NT2/D1 (cell line): ENCODE data around the gene EPN1.

Experiments
- DNase-seq: peaks from one replicate; pipeline ENCODE4 v3.0.0-alpha.2; 2011; ENCODE audit warnings: low read depth, low spot score
- H3K27me3 ChIP-seq: 2 replicates; pipeline ENCODE4 v1.6.0; 2011; ENCODE audit warnings: mild to moderate bottlenecking; ENCODE audit not compliant: insufficient read length, insufficient read depth
- H3K36me3 ChIP-seq: 2 replicates; pipeline ENCODE4 v1.6.1; 2011; ENCODE audit warnings: mild to moderate bottlenecking, low read length, mixed read lengths; ENCODE audit not compliant: insufficient read depth, insufficient read length
- H3K4me1 ChIP-seq: 2 replicates; pipeline ENCODE4 v1.5.1; 2011; ENCODE audit not compliant: insufficient read depth, insufficient read length
- H3K4me3 ChIP-seq: 2 replicates; pipeline ENCODE4 v1.5.1; 2011; ENCODE audit warnings: low read depth; ENCODE audit not compliant: insufficient read length
- H3K9ac ChIP-seq: 2 replicates; pipeline ENCODE4 v1.6.0; 2011; ENCODE audit warnings: low read depth; ENCODE audit not compliant: insufficient read length
- H3K9me3 ChIP-seq: 2 replicates; pipeline ENCODE4 v1.5.1; 2011; ENCODE audit warnings: mild to moderate bottlenecking, low read length; ENCODE audit not compliant: insufficient read depth
- SUZ12 ChIP-seq: IDR thresholded peaks from 2 replicates; pipeline ENCODE4 v1.6.1; 2011; ENCODE audit not compliant: insufficient read length, insufficient read depth; ENCODE audit errors: extremely low read depth
- YY1 ChIP-seq: IDR thresholded peaks from 2 replicates; pipeline ENCODE4 v1.6.1; 2011; ENCODE audit not compliant: insufficient read length, insufficient read depth
- ZNF274 ChIP-seq: IDR thresholded peaks from 2 replicates; pipeline ENCODE4 v1.6.1; 2011; ENCODE audit warnings: mild to moderate bottlenecking, low read depth, low read length

The EPN1 gene

GRCh38 chr19:55652311-55653128, 22.5 kb upstream of the EPN1 start:
- TF ChIP-seq ZNF274, result no peak
- TF ChIP-seq SUZ12, result no peak
- no peak for TF ChIP-seq YY1
- H3K9ac ChIP-seq, result peak overlapping the region; percentile 42
- H3K4me3 ChIP-seq, result no peak overlapping the region
- H3K4me1 ChIP-seq, result peaks cover 10% of the 10 kb centered on the region
- H3K9me3 ChIP-seq, result no peaks in the 10 kb centered on the region
- no peaks in the 10 kb centered on the region for H3K27me3 ChIP-seq
- peaks cover 31% of the 10 kb centered on the region for H3K36me3 ChIP-seq
- no peak for DNase-seq

GRCh38 chr19:55653651-55654322, 21.2 kb upstream of the EPN1 start:
- Histone ChIP-seq H3K36me3 (peaks cover 43% of the 10 kb centered on the region), H3K4me3 (peak overlapping the region; percentile 73), H3K27me3 (no peaks in the 10 kb centered on the region), H3K9ac (peak overlapping the region; percentile 94), H3K9me3 (no peaks in the 10 kb centered on the region), H3K4me1 (peaks cover 13% of the 10 kb centered on the region)
- TF ChIP-seq ZNF274, result no peak
- no peak for TF ChIP-seq YY1
- TF ChIP-seq SUZ12, result no peak
- peak; percentile 89 for DNase-seq

GRCh38 chr19:55654323-55654867, 20.6 kb upstream of the EPN1 start:
- peak; percentile 97 for DNase-seq
- H3K4me3 ChIP-seq, result peak overlapping the region; percentile 73
- H3K9me3 ChIP-seq, result no peaks in the 10 kb centered on the region
- peaks cover 13% of the 10 kb centered on the region for H3K4me1 ChIP-seq
- TF ChIP-seq ZNF274 (no peak), SUZ12 (no peak), YY1 (no peak)
- H3K27me3 ChIP-seq, result no peaks in the 10 kb centered on the region
- H3K9ac ChIP-seq, result peak overlapping the region; percentile 94
- H3K36me3 ChIP-seq, result peaks cover 48% of the 10 kb centered on the region

DNA sequence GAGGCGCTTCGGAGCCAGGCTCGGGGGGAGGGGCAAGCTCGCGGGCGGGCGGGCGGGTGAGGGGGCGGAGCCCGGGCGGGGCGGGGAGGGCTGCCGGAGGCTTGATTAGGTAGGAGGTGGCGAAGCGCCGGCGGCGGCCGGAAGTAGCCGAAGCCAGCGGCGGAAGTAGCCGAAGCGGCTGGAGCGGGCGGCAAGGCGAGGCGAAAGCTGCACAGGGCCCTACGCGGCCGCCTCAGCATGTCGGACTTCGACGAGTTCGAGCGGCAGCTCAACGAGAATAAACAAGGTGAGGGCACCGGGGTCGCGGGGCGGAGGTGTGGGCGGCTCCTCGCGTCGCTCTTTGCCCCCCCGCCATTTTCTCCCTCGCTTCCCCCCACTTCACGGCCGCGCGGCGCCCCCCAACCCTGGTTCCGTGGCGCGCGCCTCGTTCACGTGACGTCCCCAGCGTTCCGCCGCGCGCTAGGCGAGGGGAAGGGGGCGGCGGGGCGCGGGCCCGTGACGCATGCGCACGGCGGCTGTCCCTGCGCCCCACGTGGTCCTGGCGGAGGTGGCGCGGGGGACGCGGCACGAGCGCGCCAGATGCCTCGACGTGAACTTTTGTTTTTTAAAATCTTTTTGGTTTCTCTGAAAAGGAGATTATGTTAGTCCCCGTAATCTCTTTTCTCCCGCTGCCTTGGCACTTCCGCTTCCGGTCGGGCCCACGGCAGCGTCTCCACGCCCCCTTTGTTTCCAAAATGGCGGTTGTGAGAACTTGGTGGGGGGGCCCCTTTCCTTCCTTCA, 20.0 kb upstream of the EPN1 start, which contains the start of gene U2AF2:
Gene U2AF2, plus strand, starts transcription at position 168 of the 780 bp plus-strand sequence. Its CDS starts 70 bp downstream, at position 238.
- TF ChIP-seq YY1 (peak; percentile 58), SUZ12 (no peak), ZNF274 (no peak)
- peak; percentile 85 for DNase-seq
- Histone ChIP-seq H3K36me3 (peaks cover 51% of the 10 kb centered on the region), H3K27me3 (no peaks in the 10 kb centered on the region), H3K9ac (peak within 1 kb of the TSS; percentile 98), H3K4me3 (peak within 1 kb of the TSS; percentile 88), H3K4me1 (peaks cover 13% of the 10 kb centered on the region), H3K9me3 (no peaks in the 10 kb centered on the region)

GRCh38 chr19:55655648-55656040, 19.4 kb upstream of the EPN1 start:
- no peak for DNase-seq
- Histone ChIP-seq H3K4me1 (peaks cover 13% of the 10 kb centered on the region), H3K36me3 (peaks cover 57% of the 10 kb centered on the region), H3K27me3 (no peaks in the 10 kb centered on the region), H3K9me3 (no peaks in the 10 kb centered on the region), H3K9ac (peak overlapping the region; percentile 98), H3K4me3 (peak overlapping the region; percentile 88)
- TF ChIP-seq YY1 (no peak), ZNF274 (no peak), SUZ12 (no peak)

- Histone ChIP-seq H3K27me3 (no peaks in the 10 kb centered on the region), H3K9me3 (no peaks in the 10 kb centered on the region), H3K4me3 (peak overlapping the region; percentile 88), H3K36me3 (peaks cover 65% of the 10 kb centered on the region), H3K4me1 (peaks cover 13% of the 10 kb centered on the region), H3K9ac (peak overlapping the region; percentile 98)
- DNase-seq, result no peak
- TF ChIP-seq SUZ12 (no peak), YY1 (no peak), ZNF274 (no peak)
These were observed 18.5 kb upstream of the EPN1 start for GRCh38 chr19:55656552-55656951.
